ENCODE data around the gene SUSD5. TPM values are rescaled to one million over a fixed set of nuclear protein-coding genes. Genes with fewer than 3 reads are reported as not detected.

Gene SUSD5
- total RNA-seq, 1 donor from 2014 or later: 3.1 TPM

DNA sequence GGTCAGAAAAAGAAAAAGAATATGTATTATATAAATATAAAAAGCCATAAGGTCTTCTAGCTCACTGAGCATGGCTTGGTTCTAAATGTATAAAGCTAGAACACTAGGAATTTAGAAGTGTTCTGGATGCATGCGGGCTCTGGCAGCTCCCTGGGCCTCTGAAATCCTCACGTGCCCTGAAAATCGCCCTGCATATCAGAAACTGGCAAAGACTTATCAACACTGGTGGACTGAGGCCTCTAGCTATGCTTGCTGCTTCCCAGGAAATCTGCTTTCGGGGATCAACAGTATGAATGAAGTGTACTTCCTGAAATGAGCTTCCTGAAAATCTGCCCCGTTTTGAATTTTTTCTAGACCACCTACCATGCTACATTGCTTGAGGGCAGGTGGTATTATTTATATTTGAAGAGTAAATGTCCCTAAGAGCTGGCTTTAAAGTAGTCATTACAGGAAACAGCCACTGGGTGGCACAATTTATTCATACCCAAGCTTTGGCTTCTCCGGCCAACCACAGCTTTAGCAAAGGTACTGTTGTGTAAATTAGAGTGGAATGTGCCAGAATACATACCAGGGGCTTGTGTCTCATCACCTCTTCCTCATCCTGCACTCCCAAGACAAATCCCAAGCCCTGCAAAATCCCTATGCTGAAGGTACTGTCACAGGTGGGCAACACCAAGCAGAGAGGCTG, 87.1 kb downstream of the SUSD5 start:
- peaks cover 8% of the 10 kb centered on the region for H3K4me1 ChIP-seq
- peak; percentile 83 for DNase-seq (ENCODE audit: low spot score)
- Mint-ChIP-seq H3K36me3 (peaks cover 13% of the 10 kb centered on the region), H3K9me3 (no peaks in the 10 kb centered on the region), H3K27me3 (ENCODE audit: insufficient read depth, low read depth) (no peaks in the 10 kb centered on the region), H3K4me1 (no peaks in the 10 kb centered on the region), H3K27ac (no peak overlapping the region), H3K4me3 (no peak overlapping the region)
- no peak overlapping the region for H3K4me3 ChIP-seq
- H3K79me2 ChIP-seq (ENCODE audit: low read depth): no peaks in the 10 kb centered on the region
- no peak overlapping the region for H2AFZ ChIP-seq (replicated peaks)
- H3F3A ChIP-seq (ENCODE audit: low read depth): no peaks in the 10 kb centered on the region
- H3K9me3 ChIP-seq (ENCODE audit: low read depth): no peaks in the 10 kb centered on the region
- H3K27ac ChIP-seq: no peak overlapping the region
- TF ChIP-seq, protein P1, sequence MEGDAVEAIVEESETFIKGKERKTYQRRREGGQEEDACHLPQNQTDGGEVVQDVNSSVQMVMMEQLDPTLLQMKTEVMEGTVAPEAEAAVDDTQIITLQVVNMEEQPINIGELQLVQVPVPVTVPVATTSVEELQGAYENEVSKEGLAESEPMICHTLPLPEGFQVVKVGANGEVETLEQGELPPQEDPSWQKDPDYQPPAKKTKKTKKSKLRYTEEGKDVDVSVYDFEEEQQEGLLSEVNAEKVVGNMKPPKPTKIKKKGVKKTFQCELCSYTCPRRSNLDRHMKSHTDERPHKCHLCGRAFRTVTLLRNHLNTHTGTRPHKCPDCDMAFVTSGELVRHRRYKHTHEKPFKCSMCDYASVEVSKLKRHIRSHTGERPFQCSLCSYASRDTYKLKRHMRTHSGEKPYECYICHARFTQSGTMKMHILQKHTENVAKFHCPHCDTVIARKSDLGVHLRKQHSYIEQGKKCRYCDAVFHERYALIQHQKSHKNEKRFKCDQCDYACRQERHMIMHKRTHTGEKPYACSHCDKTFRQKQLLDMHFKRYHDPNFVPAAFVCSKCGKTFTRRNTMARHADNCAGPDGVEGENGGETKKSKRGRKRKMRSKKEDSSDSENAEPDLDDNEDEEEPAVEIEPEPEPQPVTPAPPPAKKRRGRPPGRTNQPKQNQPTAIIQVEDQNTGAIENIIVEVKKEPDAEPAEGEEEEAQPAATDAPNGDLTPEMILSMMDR (IDR thresholded peaks at IDR 0.05): peak; percentile 83
- no peak for TF ChIP-seq EZH2phosphoT487 (IDR thresholded peaks at IDR 0.05)
- no peaks in the 10 kb centered on the region for H3K36me3 ChIP-seq
- no peaks in the 10 kb centered on the region for H4K20me1 ChIP-seq (ENCODE audit: low read depth)
- H3K4me2 ChIP-seq: no peak overlapping the region
- no peak overlapping the region for H3K9ac ChIP-seq
- no peaks in the 10 kb centered on the region for H3K27me3 ChIP-seq

DNA sequence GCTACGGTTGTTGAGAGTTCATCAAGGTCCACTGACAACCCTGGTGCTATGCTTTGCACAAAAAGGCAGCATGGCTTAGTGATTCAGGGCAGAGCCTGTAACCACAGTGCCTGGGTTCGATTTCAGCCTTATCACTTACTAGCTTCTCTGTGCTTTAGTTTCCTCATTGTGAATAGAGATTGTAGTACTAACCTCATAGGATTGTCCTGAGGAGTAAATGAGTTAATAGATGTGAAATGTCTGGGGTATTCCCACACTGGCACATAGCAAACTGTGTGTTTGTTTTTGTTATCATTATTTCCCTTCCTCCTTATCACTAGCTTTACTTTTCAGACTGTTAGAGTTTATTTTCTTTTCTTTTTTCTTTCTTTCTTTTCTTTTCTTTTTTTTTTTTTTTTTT, 88.5 kb downstream of the SUSD5 start:
- no peak overlapping the region for H3K27ac ChIP-seq
- H2AFZ ChIP-seq (replicated peaks): no peak overlapping the region
- H3K4me1 Mint-ChIP-seq: no peaks in the 10 kb centered on the region
- H3K27ac Mint-ChIP-seq: no peak overlapping the region
- no peaks in the 10 kb centered on the region for H3K9me3 ChIP-seq (ENCODE audit: low read depth)
- no peak overlapping the region for H3K4me2 ChIP-seq
- no peaks in the 10 kb centered on the region for H3K9me3 Mint-ChIP-seq
- H3K36me3 ChIP-seq: no peaks in the 10 kb centered on the region
- no peaks in the 10 kb centered on the region for H4K20me1 ChIP-seq (ENCODE audit: low read depth)
- no peaks in the 10 kb centered on the region for H3K27me3 Mint-ChIP-seq (ENCODE audit: insufficient read depth, low read depth)
- no peak for DNase-seq (ENCODE audit: low spot score)
- H3F3A ChIP-seq (ENCODE audit: low read depth): no peaks in the 10 kb centered on the region
- no peak overlapping the region for H3K4me3 Mint-ChIP-seq
- H3K4me3 ChIP-seq: no peak overlapping the region
- TF ChIP-seq, protein P1 (IDR thresholded peaks at IDR 0.05): no peak
- TF ChIP-seq EZH2phosphoT487 (IDR thresholded peaks at IDR 0.05) (no peak), EZH2 (IDR thresholded peaks at IDR 0.05) (no peak)
- peaks cover 14% of the 10 kb centered on the region for H3K36me3 Mint-ChIP-seq
- peaks cover 8% of the 10 kb centered on the region for H3K4me1 ChIP-seq
- H3K79me2 ChIP-seq (ENCODE audit: low read depth): no peaks in the 10 kb centered on the region
- H3K9ac ChIP-seq: no peak overlapping the region
- no peaks in the 10 kb centered on the region for H3K27me3 ChIP-seq

DNA sequence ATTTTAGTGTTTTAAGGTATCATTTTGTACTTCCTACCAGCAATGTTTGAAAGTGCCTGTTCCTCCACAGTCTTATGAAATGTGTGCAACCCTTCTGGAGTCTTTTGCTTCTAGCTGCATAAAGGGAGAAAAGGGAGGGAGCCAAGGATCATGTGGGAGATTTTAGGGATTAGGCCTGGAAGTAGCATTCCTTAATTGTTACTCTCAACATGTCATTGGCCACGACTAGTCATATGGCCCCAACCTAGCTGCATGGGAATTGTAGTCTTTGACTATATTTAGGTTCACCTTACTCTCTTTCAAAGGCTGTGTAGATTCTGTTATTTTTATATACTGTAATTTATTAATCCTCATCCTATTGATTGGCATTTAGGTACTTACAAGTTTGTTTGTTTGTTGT, 89.9 kb downstream of the SUSD5 start:
- no peaks in the 10 kb centered on the region for H3K27me3 Mint-ChIP-seq (ENCODE audit: insufficient read depth, low read depth)
- H2AFZ ChIP-seq (replicated peaks): peak overlapping the region; percentile 3
- H3K9me3 ChIP-seq (ENCODE audit: low read depth): no peaks in the 10 kb centered on the region
- peak; percentile 70 for DNase-seq (ENCODE audit: low spot score)
- H3K4me1 ChIP-seq: peaks cover 8% of the 10 kb centered on the region
- H3K9me3 Mint-ChIP-seq: no peaks in the 10 kb centered on the region
- no peaks in the 10 kb centered on the region for H3K36me3 ChIP-seq
- no peak overlapping the region for H3K4me3 ChIP-seq
- H3F3A ChIP-seq (ENCODE audit: low read depth): no peaks in the 10 kb centered on the region
- no peaks in the 10 kb centered on the region for H3K27me3 ChIP-seq
- H3K4me2 ChIP-seq: peak overlapping the region; percentile 2
- H4K20me1 ChIP-seq (ENCODE audit: low read depth): no peaks in the 10 kb centered on the region
- TF ChIP-seq EZH2 (IDR thresholded peaks at IDR 0.05): no peak
- no peak overlapping the region for H3K4me3 Mint-ChIP-seq
- peaks cover 19% of the 10 kb centered on the region for H3K36me3 Mint-ChIP-seq
- H3K9ac ChIP-seq: no peak overlapping the region
- H3K4me1 Mint-ChIP-seq: no peaks in the 10 kb centered on the region
- H3K79me2 ChIP-seq (ENCODE audit: low read depth): no peaks in the 10 kb centered on the region
- H3K27ac Mint-ChIP-seq: no peak overlapping the region
- no peak overlapping the region for H3K27ac ChIP-seq

DNA sequence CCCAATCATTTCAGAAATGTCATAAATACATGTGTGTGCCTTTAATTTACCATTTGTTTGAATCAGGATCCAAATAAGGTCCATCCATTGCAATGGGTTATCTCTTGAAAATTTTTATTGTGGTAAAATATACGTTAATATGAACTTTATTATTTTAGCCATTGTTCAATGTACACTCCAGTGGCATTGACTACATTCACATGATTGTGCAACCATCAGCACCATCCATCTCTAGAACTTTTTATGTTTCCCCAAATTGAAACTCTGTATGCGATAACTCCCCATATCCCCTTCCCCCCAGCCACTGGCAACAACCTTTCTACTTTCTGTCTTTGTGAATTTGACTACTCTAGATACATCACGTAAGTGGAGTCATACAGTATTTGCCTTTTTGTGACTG, 92.8 kb downstream of the SUSD5 start:
- Histone ChIP-seq H3K9me3 (ENCODE audit: low read depth) (no peaks in the 10 kb centered on the region), H3K36me3 (no peaks in the 10 kb centered on the region), H4K20me1 (ENCODE audit: low read depth) (no peaks in the 10 kb centered on the region), H3F3A (ENCODE audit: low read depth) (no peaks in the 10 kb centered on the region), H2AFZ (replicated peaks) (no peak overlapping the region), H3K27me3 (no peaks in the 10 kb centered on the region), H3K4me1 (peaks cover 4% of the 10 kb centered on the region), H3K4me2 (no peak overlapping the region), H3K4me3 (no peak overlapping the region), H3K9ac (no peak overlapping the region), H3K79me2 (ENCODE audit: low read depth) (no peaks in the 10 kb centered on the region), H3K27ac (no peak overlapping the region)
- Mint-ChIP-seq H3K4me3 (no peak overlapping the region), H3K27ac (no peak overlapping the region), H3K36me3 (peaks cover 28% of the 10 kb centered on the region), H3K9me3 (no peaks in the 10 kb centered on the region), H3K27me3 (ENCODE audit: insufficient read depth, low read depth) (no peaks in the 10 kb centered on the region), H3K4me1 (no peaks in the 10 kb centered on the region)
- TF ChIP-seq EZH2 (IDR thresholded peaks at IDR 0.05) (no peak), EZH2phosphoT487 (IDR thresholded peaks at IDR 0.05) (no peak)
- TF ChIP-seq, protein P1 (IDR thresholded peaks at IDR 0.05): no peak
- DNase-seq (ENCODE audit: low spot score): no peak

Measured in neural progenitor cell (in vitro differentiated cells).